Measurements from ENCODE around the gene ACTG2.

DNA sequence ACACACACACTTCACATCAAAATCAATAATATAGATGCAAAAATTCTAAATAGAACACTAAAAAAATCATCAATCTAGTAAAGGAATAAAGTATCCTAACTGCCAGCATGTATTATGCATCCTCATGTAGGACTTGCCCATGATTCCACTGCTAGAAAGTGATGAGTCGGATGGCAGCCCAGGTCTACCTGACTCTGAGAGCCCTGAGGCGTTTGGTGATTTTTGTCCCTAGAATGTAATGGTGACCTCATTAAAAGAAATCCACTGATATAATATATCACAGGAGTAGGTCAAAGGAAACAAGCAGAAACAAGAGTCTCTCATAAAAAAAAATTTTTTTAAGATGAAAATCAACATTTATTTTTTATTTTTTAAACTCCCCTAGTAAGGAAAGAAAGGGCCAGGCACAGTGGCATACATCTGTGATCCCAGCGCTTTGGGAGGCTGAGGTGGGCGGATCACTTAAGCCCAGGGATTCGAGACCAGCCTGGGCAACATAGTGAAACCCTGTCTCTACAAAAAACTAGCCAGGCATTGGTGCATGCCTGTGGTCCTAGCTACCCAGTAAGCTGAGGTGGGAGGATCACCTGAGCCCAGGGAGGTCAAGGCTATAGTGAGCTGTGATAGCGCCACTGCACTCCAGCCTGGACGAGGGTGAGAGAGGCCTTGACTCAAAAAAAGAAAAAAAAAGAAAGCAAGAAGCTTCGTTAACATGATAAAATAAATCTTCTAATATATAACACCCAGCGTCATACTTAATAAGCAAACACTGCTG is 24.4 kb upstream of the ACTG2 start:
- TF ChIP-seq, protein P1, sequence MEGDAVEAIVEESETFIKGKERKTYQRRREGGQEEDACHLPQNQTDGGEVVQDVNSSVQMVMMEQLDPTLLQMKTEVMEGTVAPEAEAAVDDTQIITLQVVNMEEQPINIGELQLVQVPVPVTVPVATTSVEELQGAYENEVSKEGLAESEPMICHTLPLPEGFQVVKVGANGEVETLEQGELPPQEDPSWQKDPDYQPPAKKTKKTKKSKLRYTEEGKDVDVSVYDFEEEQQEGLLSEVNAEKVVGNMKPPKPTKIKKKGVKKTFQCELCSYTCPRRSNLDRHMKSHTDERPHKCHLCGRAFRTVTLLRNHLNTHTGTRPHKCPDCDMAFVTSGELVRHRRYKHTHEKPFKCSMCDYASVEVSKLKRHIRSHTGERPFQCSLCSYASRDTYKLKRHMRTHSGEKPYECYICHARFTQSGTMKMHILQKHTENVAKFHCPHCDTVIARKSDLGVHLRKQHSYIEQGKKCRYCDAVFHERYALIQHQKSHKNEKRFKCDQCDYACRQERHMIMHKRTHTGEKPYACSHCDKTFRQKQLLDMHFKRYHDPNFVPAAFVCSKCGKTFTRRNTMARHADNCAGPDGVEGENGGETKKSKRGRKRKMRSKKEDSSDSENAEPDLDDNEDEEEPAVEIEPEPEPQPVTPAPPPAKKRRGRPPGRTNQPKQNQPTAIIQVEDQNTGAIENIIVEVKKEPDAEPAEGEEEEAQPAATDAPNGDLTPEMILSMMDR (IDR thresholded peaks at IDR 0.05) = no peak
- TF ChIP-seq POLR2AphosphoS5 (IDR thresholded peaks at IDR 0.05) (no peak), EP300 (IDR thresholded peaks at IDR 0.05) (no peak), POLR2A (IDR thresholded peaks at IDR 0.05) (no peak)
